ENCODE data around the gene MTHFD1L.
"Not testable (repeated sequence)": the region's sequence is repeated elsewhere in the genome, so short reads cannot be mapped to it uniquely, and the experiment has no call there.

Gene MTHFD1L

DNA sequence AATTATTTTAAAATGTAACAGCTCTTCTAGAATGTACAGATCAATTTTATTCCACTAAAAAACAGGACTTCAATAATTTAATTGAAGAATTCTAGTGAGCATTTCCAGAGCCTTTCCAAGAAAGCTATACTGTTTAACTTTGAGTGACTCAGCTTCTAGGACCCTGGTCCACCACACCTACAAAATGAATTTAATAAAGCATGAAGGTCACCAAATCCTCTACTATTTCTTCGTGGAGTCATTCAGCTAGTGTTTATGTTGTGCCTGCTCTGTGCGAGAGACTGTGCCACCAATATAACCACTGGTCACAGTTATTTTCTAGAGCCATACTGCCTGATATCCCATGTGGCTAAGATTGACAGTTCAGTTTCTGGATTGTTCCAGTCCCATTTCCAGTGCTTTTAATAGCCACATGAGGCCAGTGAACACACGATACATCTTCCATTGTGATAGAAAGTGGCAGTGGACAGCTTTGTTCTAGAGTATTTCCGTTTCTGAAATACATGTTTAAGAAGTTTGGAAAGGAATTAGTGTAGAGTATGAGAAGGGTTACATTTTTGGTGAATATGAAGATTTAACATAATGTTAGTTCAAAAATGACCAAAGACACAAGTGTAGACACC lies 160.7 kb downstream of the MTHFD1L start:
- H3K27me3 ChIP-seq (ENCODE audit: control insufficient read depth, insufficient read depth, low read length) = no peaks in the 10 kb centered on the region
- H3K4me1 ChIP-seq (ENCODE audit: control insufficient read depth, insufficient read depth, low read length) = peaks cover 8% of the 10 kb centered on the region
- no peak overlapping the region for H3K4me3 ChIP-seq (ENCODE audit: low read depth, low read length)
- H3K9me3 ChIP-seq (ENCODE audit: control insufficient read depth, insufficient read depth, low read length) = no peaks in the 10 kb centered on the region
- no peaks in the 10 kb centered on the region for H3K36me3 ChIP-seq (ENCODE audit: control insufficient read depth, insufficient read depth, low read length)
- no peak overlapping the region for H3K9ac ChIP-seq (ENCODE audit: low read depth, low read length)

DNA sequence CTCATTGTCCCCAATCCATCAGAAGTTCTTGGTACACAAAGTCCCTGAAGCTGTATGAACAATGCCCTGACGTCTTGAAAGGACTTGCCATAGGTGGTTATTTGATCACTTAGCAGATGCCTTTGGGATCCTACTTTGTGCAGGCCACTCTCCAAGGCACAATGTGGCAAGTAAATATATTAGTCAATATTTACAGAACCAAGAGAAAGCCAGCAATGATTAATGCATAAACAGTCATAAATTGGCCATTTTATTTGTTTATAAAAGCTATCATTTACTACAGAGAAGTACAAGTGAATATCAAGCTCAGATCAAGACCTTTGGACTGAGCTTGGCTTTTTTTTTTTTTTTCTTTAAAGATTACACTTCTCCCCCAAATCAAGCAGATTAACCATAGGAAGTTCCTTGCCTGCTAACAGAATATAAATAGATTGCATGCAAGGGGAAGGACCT lies 161.8 kb downstream of the MTHFD1L start:
- Histone ChIP-seq H3K27me3 (ENCODE audit: control insufficient read depth, insufficient read depth, low read length) (no peaks in the 10 kb centered on the region), H3K9me3 (ENCODE audit: control insufficient read depth, insufficient read depth, low read length) (no peaks in the 10 kb centered on the region), H3K36me3 (ENCODE audit: control insufficient read depth, insufficient read depth, low read length) (no peaks in the 10 kb centered on the region), H3K4me3 (ENCODE audit: low read depth, low read length) (no peak overlapping the region), H3K9ac (ENCODE audit: low read depth, low read length) (no peak overlapping the region), H3K4me1 (ENCODE audit: control insufficient read depth, insufficient read depth, low read length) (peaks cover 1% of the 10 kb centered on the region)

DNA sequence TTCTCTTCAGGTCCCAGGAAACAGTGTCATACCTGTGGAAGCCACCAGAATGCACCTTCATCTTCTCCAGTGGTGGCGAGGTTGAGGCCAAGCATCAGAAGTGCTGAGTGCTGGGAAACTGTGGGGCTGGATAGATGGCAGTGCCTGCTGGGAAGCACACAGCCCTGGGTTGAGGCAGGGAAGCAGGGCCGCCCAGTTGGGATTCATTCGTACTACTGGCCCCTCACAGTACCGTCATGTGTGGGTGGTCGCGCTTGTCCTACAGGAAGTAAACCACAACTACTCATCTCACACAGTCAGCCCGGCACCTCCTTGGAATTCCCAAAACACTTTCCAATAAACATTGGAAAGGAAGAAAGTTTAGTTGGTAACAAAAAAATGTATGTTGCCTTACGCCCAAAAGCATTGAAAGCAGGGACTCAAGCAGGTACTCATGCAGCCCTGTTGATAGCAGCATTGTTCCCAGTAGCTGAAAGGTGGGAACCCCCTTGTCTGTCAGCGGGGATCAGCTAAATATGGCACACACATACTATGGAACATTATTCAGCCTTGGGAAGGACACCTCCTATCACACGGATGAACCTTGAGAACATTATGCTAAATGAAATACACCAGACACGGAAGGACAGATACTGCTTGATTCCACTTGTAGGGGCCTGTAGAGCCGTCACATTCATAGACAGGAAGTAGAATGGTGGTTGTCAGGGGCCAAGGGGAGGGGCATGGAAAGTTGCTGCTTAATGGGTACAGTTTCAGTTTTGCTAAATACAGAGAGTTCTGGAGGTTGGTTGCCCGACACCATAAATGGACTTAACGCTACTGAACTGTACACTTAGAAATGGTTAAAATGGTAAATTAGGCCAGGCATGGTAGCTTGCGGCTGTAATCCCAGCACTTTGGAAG lies 162.7 kb downstream of the MTHFD1L start:
- no peaks in the 10 kb centered on the region for H3K9me3 ChIP-seq (ENCODE audit: control insufficient read depth, insufficient read depth, low read length)
- no peak overlapping the region for H3K4me3 ChIP-seq (ENCODE audit: low read depth, low read length)
- no peaks in the 10 kb centered on the region for H3K36me3 ChIP-seq (ENCODE audit: control insufficient read depth, insufficient read depth, low read length)
- H3K4me1 ChIP-seq (ENCODE audit: control insufficient read depth, insufficient read depth, low read length) = no peaks in the 10 kb centered on the region
- no peak overlapping the region for H3K9ac ChIP-seq (ENCODE audit: low read depth, low read length)
- no peaks in the 10 kb centered on the region for H3K27me3 ChIP-seq (ENCODE audit: control insufficient read depth, insufficient read depth, low read length)

DNA sequence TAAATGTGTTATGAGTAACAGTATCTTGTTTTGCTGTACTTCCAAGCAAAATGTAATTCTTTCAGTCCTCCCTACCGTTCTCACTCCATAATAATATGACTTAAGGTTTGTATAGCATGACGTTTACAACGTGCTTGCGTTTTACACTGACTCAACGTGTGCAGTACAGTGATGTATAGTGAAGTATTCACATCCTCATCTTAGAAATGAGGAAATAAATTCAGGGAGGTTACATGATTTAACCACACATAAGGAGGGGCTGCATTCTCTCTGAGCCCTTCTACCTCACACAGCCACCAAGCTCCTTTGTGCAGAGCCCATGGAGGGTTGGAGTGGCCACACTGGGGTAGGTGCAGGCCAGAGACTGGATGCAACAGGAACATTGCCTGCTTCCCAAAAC lies 164.5 kb downstream of the MTHFD1L start:
- no peak overlapping the region for H3K9ac ChIP-seq (ENCODE audit: low read depth, low read length)
- H3K27me3 ChIP-seq (ENCODE audit: control insufficient read depth, insufficient read depth, low read length) = no peaks in the 10 kb centered on the region
- H3K36me3 ChIP-seq (ENCODE audit: control insufficient read depth, insufficient read depth, low read length) = no peaks in the 10 kb centered on the region
- H3K4me3 ChIP-seq (ENCODE audit: low read depth, low read length) = no peak overlapping the region
- no peaks in the 10 kb centered on the region for H3K4me1 ChIP-seq (ENCODE audit: control insufficient read depth, insufficient read depth, low read length)
- no peaks in the 10 kb centered on the region for H3K9me3 ChIP-seq (ENCODE audit: control insufficient read depth, insufficient read depth, low read length)

DNA sequence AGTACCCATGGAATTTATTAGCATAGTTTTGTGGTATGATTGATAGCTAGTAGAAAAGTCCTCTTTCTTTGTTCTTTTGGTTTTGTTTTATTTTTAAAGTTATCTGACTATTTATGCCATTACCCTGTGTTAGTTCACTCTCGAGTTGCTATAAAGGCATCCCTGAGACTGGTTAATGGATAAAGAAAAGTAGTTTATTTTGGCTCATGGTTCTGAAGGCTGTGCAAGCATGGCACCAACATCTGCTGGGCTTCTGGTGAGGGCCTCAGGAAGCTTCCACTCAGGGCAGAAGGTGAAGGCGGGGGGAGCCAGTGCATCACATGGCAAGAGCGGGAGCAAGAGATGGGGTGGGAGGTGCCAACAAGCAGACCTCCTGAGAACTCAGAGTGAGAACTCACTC lies 166.5 kb downstream of the MTHFD1L start:
- Histone ChIP-seq H3K36me3 (ENCODE audit: control insufficient read depth, insufficient read depth, low read length) (no peaks in the 10 kb centered on the region), H3K27me3 (ENCODE audit: control insufficient read depth, insufficient read depth, low read length) (no peaks in the 10 kb centered on the region), H3K9me3 (ENCODE audit: control insufficient read depth, insufficient read depth, low read length) (no peaks in the 10 kb centered on the region), H3K4me1 (ENCODE audit: control insufficient read depth, insufficient read depth, low read length) (no peaks in the 10 kb centered on the region), H3K9ac (ENCODE audit: low read depth, low read length) (no peak overlapping the region), H3K4me3 (ENCODE audit: low read depth, low read length) (no peak overlapping the region)

DNA sequence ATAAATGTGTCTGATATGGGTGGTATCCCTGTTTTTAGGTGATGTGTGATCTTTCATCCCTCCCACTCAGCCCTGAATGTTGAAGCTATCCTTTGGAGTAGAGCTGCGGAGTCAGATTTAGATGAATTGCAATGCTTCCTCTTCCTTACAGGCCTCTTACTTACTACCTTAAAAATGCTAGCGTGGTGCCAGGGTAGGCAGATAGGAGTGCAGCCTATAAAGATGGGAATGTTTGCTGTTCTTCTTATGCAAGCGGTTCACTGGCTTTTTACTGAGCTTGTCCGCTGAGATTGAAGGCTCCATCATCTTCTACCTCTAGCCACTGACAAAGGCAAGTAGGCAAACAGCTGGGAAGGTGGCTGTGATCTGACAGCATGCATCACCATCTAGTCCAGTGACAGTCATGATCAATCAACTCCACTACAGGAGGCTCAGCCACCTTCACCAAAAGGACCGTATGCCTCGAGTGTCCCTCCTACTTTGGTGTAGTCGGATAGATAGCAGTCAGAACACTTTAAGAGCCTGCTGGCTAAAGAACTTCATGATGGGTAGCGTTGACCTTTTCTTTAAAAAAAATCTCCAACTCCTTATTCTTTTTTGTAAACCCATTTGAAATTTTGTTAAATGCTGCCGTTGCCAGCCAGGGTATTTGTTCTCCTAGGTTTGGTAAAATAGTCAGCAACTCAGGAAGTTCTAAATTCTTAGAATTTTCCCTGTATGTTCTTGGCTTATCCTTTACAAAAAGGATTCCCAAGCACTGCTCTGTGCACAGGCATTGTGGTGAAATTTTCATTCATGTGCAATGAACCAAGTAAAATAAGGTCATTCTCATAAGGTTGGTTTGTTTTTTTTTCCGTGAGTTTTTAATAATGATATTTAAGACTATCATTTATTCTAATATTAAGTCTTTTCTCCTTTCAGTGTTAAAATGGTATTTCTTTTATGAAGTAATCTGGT lies 169.6 kb downstream of the MTHFD1L start:
- Histone ChIP-seq H3K27me3 (ENCODE audit: control insufficient read depth, insufficient read depth, low read length) (no peaks in the 10 kb centered on the region), H3K36me3 (ENCODE audit: control insufficient read depth, insufficient read depth, low read length) (no peaks in the 10 kb centered on the region), H3K4me1 (ENCODE audit: control insufficient read depth, insufficient read depth, low read length) (no peaks in the 10 kb centered on the region), H3K4me3 (ENCODE audit: low read depth, low read length) (no peak overlapping the region), H3K9me3 (ENCODE audit: control insufficient read depth, insufficient read depth, low read length) (no peaks in the 10 kb centered on the region), H3K9ac (ENCODE audit: low read depth, low read length) (no peak overlapping the region)

DNA sequence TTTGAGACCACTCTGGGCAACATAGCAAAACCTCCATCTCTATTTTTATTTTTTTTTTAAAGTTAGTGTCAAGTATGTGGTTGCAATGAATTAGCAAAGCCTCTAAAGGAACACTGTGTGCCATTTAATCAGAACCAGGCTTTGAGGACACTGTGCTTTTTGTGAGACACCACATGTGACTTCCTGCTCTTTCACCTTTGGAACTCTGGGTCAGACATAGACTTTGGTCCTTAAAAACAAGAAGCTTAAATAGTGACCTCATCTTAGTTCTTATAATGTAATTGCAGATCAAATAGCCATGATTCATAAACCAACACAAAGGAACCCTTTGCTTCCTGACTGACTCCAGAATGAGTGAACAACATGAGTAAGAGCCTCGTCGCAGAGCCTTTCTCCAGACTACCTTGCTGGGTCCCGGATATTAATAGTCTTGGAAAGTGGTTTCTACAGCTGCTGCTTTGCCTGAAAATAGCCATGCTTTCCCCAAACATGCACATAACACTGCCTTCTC lies 170.8 kb downstream of the MTHFD1L start:
- not testable (repeated sequence) for H3K36me3 ChIP-seq (ENCODE audit: control insufficient read depth, insufficient read depth, low read length); H3K9me3 ChIP-seq (ENCODE audit: control insufficient read depth, insufficient read depth, low read length); H3K4me3 ChIP-seq (ENCODE audit: low read depth, low read length); H3K4me1 ChIP-seq (ENCODE audit: control insufficient read depth, insufficient read depth, low read length); H3K27me3 ChIP-seq (ENCODE audit: control insufficient read depth, insufficient read depth, low read length); H3K9ac ChIP-seq (ENCODE audit: low read depth, low read length)

DNA sequence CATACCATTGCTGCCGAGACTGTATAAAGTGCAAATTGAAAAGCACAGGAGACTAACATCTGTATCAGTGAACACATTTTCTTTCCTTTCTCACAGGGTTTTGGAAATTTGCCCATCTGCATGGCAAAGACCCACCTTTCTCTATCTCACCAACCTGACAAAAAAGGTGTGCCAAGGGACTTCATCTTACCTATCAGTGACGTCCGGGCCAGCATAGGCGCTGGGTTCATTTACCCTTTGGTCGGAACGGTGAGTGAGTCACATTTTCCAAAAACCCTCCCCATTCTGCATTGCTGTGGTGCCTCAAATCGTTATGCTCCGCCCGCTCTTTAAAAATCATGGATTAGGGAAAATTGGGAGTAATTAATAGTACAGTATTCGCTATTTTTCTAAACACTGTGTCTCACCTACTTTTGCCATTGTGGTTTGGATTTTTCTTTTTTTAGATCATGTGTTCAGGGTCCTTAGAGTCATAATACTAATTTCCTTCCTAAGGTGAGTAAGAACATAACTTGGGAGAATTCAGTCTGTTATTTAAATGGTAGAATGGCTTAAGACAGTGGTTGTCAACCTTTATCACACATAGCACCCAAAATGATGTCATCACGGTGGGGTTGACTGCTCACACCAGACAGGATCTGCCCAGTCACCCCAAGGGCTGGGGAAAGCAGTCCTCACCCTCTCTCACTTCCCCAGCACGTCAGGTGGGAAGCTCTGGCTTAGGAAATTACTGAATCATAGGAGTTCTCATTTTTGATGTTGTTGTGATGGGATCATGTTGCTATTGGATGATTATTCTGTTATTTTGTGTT lies 171.6 kb downstream of the MTHFD1L start:
- Histone ChIP-seq H3K4me1 (ENCODE audit: control insufficient read depth, insufficient read depth, low read length) (no peaks in the 10 kb centered on the region), H3K36me3 (ENCODE audit: control insufficient read depth, insufficient read depth, low read length) (no peaks in the 10 kb centered on the region), H3K9ac (ENCODE audit: low read depth, low read length) (no peak overlapping the region), H3K4me3 (ENCODE audit: low read depth, low read length) (no peak overlapping the region), H3K9me3 (ENCODE audit: control insufficient read depth, insufficient read depth, low read length) (no peaks in the 10 kb centered on the region), H3K27me3 (ENCODE audit: control insufficient read depth, insufficient read depth, low read length) (no peaks in the 10 kb centered on the region)

DNA sequence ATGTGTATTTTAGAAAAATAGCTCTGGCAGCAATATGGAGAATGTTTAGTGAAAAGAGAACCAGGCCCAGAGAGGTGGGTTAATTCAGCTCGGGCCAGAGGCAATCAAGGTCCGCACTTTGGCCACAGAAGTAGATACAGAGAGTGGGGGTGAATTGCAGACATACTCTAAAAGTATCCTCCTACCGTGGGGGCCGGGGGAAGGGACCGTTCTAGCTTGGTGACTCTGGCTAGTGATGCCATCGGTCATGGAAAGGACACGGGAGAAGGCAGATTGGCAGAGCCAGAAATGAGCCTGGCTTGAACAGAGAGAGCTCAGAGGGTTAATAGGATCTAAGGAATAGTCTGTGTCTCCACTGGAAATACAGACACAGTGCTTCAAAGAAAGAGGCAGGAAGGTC lies 173.1 kb downstream of the MTHFD1L start:
- H3K4me3 ChIP-seq (ENCODE audit: low read depth, low read length) = no peak overlapping the region
- no peaks in the 10 kb centered on the region for H3K9me3 ChIP-seq (ENCODE audit: control insufficient read depth, insufficient read depth, low read length)
- H3K27me3 ChIP-seq (ENCODE audit: control insufficient read depth, insufficient read depth, low read length) = no peaks in the 10 kb centered on the region
- no peaks in the 10 kb centered on the region for H3K36me3 ChIP-seq (ENCODE audit: control insufficient read depth, insufficient read depth, low read length)
- no peak overlapping the region for H3K9ac ChIP-seq (ENCODE audit: low read depth, low read length)
- no peaks in the 10 kb centered on the region for H3K4me1 ChIP-seq (ENCODE audit: control insufficient read depth, insufficient read depth, low read length)

DNA sequence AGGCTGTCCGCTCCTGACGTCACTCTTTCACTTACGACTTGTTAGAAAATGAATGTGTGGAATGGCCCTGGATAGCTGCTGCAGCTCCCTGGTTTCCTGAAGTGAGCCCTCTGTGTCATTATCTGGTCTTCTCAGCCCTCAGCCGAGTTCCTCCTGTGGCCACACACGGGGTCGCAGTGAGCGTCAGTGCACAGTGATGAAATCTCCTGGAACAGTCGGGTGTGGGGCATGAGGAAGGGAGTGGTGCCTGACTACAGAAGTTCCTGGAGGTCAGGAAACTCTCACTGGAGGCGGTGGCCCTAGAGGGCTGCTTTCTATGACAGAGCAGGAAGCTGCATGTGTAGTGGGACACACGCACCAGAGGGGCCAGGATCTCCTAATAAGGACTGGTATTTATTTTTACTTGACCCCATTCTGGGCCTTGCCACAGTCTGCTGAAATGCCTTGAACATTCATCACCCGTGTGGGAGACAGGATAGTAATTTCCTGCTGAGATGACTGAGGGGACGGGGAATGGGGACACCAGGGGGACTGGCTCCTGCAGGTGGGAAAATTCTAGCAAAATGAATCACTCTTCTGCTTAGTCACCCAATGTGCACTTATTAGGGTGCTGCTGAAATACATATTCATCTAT lies 175.5 kb downstream of the MTHFD1L start:
- H3K9ac ChIP-seq (ENCODE audit: low read depth, low read length); H3K4me3 ChIP-seq (ENCODE audit: low read depth, low read length); H3K9me3 ChIP-seq (ENCODE audit: control insufficient read depth, insufficient read depth, low read length); H3K36me3 ChIP-seq (ENCODE audit: control insufficient read depth, insufficient read depth, low read length); H3K4me1 ChIP-seq (ENCODE audit: control insufficient read depth, insufficient read depth, low read length); H3K27me3 ChIP-seq (ENCODE audit: control insufficient read depth, insufficient read depth, low read length): not testable (repeated sequence)
